Measurements from ENCODE around the gene CDHR2. TPM values are rescaled to one million over a fixed set of nuclear protein-coding genes. Genes with fewer than 3 reads are reported as not detected.

Gene CDHR2
- total RNA-seq, 1 experiment from 2014 or later: 0.10 TPM

DNA sequence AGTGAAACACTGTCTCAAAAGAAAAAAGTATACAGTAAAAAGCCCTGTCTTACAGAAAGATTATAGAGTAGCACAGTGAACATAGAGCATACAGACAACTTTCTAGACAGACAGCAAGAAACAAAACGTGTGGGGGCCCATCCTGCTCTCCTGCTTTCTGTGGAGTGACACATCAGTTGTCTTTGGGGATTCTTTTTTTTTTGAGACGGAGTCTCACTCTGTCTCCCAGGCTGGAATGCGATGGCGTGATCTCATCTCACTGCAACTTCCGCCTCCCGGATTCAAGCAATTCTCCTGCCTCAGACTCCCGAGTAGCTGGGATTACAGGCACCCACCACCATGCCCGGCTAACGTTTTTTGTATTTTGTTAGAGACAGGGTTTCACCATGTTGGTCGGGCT is 14.9 kb downstream of the CDHR2 start:
- intact Hi-C loops (cut with micrococcal nuclease): no loop called here
- no peak for DNase-seq (ENCODE audit: low read depth, low spot score)
- TF ChIP-seq ZNF274 (IDR thresholded peaks at IDR 0.05; ENCODE audit: low read depth, low read length) (no peak), SP1 (IDR thresholded peaks at IDR 0.05; ENCODE audit: low read depth) (no peak), ZFX (IDR thresholded peaks at IDR 0.05) (no peak), FOSL1 (IDR thresholded peaks at IDR 0.05; ENCODE audit: low read depth) (no peak), TCF7L2 (IDR thresholded peaks at IDR 0.05; ENCODE audit: borderline replicate concordance, extremely low read depth, insufficient read depth, insufficient read length) (no peak), SRF (IDR thresholded peaks at IDR 0.05; ENCODE audit: low read depth) (no peak), EZH2 (IDR thresholded peaks at IDR 0.05) (no peak), JUND (IDR thresholded peaks at IDR 0.05) (no peak), POLR2AphosphoS5 (IDR thresholded peaks at IDR 0.05; ENCODE audit: low read depth, low read length) (no peak), EZH2phosphoT487 (IDR thresholded peaks at IDR 0.05; ENCODE audit: borderline replicate concordance) (no peak), CEBPB (IDR thresholded peaks at IDR 0.05; ENCODE audit: low read depth) (no peak)
- TF ChIP-seq, protein P1, sequence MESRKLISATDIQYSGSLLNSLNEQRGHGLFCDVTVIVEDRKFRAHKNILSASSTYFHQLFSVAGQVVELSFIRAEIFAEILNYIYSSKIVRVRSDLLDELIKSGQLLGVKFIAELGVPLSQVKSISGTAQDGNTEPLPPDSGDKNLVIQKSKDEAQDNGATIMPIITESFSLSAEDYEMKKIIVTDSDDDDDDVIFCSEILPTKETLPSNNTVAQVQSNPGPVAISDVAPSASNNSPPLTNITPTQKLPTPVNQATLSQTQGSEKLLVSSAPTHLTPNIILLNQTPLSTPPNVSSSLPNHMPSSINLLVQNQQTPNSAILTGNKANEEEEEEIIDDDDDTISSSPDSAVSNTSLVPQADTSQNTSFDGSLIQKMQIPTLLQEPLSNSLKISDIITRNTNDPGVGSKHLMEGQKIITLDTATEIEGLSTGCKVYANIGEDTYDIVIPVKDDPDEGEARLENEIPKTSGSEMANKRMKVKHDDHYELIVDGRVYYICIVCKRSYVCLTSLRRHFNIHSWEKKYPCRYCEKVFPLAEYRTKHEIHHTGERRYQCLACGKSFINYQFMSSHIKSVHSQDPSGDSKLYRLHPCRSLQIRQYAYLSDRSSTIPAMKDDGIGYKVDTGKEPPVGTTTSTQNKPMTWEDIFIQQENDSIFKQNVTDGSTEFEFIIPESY (IDR thresholded peaks at IDR 0.05; ENCODE audit: extremely low read depth, insufficient replicate concordance, low read length): no peak
- TF ChIP-seq, protein P2, sequence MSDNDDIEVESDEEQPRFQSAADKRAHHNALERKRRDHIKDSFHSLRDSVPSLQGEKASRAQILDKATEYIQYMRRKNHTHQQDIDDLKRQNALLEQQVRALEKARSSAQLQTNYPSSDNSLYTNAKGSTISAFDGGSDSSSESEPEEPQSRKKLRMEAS (IDR thresholded peaks at IDR 0.05): no peak
- TF ChIP-seq, protein P3, sequence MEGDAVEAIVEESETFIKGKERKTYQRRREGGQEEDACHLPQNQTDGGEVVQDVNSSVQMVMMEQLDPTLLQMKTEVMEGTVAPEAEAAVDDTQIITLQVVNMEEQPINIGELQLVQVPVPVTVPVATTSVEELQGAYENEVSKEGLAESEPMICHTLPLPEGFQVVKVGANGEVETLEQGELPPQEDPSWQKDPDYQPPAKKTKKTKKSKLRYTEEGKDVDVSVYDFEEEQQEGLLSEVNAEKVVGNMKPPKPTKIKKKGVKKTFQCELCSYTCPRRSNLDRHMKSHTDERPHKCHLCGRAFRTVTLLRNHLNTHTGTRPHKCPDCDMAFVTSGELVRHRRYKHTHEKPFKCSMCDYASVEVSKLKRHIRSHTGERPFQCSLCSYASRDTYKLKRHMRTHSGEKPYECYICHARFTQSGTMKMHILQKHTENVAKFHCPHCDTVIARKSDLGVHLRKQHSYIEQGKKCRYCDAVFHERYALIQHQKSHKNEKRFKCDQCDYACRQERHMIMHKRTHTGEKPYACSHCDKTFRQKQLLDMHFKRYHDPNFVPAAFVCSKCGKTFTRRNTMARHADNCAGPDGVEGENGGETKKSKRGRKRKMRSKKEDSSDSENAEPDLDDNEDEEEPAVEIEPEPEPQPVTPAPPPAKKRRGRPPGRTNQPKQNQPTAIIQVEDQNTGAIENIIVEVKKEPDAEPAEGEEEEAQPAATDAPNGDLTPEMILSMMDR (IDR thresholded peaks at IDR 0.05 in 2 of 3, conservative IDR thresholded peaks at IDR 0.05 in 1 of 3; ENCODE audit: borderline replicate concordance in 1 of 3, insufficient read depth in 1 of 3, low read depth in 2 of 3, low read length in 2 of 3): no peak
- TF ChIP-seq, protein P4, sequence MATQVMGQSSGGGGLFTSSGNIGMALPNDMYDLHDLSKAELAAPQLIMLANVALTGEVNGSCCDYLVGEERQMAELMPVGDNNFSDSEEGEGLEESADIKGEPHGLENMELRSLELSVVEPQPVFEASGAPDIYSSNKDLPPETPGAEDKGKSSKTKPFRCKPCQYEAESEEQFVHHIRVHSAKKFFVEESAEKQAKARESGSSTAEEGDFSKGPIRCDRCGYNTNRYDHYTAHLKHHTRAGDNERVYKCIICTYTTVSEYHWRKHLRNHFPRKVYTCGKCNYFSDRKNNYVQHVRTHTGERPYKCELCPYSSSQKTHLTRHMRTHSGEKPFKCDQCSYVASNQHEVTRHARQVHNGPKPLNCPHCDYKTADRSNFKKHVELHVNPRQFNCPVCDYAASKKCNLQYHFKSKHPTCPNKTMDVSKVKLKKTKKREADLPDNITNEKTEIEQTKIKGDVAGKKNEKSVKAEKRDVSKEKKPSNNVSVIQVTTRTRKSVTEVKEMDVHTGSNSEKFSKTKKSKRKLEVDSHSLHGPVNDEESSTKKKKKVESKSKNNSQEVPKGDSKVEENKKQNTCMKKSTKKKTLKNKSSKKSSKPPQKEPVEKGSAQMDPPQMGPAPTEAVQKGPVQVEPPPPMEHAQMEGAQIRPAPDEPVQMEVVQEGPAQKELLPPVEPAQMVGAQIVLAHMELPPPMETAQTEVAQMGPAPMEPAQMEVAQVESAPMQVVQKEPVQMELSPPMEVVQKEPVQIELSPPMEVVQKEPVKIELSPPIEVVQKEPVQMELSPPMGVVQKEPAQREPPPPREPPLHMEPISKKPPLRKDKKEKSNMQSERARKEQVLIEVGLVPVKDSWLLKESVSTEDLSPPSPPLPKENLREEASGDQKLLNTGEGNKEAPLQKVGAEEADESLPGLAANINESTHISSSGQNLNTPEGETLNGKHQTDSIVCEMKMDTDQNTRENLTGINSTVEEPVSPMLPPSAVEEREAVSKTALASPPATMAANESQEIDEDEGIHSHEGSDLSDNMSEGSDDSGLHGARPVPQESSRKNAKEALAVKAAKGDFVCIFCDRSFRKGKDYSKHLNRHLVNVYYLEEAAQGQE (IDR thresholded peaks at IDR 0.05; ENCODE audit: low read depth): no peak
- Histone ChIP-seq H3K4me3 (replicated peaks in 1 of 2; ENCODE audit: low read depth in 1 of 2, low read length in 2 of 2) (no peak overlapping the region), H3K4me1 (ENCODE audit: control insufficient read depth in 1 of 2, insufficient read depth in 2 of 2, low read length in 2 of 2) (0 out of 4 replicates have a peak, but pooled peaks cover 2 to 5% of the 10 kb centered on the region in 2 experiments), H4K20me1 (ENCODE audit: insufficient read depth) (no peaks in the 10 kb centered on the region), H3K9me2 (ENCODE audit: insufficient read depth) (no peaks in the 10 kb centered on the region), H3K4me2 (ENCODE audit: low read length) (no peak overlapping the region), H3K27ac (ENCODE audit: low read depth, low read length) (no peak overlapping the region), H3K9ac (ENCODE audit: low read length) (no peak overlapping the region), H2AFZ (ENCODE audit: low read depth, low read length, poor library complexity, severe bottlenecking) (no peak overlapping the region), H3K36me3 (ENCODE audit: control insufficient read depth in 1 of 2, insufficient read depth in 2 of 2, low read length in 2 of 2) (no peaks in the 10 kb centered on the region), H3K9me3 (ENCODE audit: control insufficient read depth in 1 of 2, insufficient read depth in 1 of 2, low read depth in 1 of 2, low read length in 2 of 2) (no peaks in the 10 kb centered on the region), H3K79me2 (ENCODE audit: insufficient read depth, low read length) (no peaks in the 10 kb centered on the region), H3K27me3 (ENCODE audit: insufficient read depth, low read length) (no peaks in the 10 kb centered on the region)
- POLR2A ChIA-PET: no interaction called here
- RAD21 ChIA-PET (ENCODE audit: low non-redundant PET in 1 of 2, low total read pairs in 2 of 2, uncharacterized antibody in 2 of 2, unreplicated experiment in 2 of 2): no interaction called here
- BruUV-seq (replicated peaks): no TSS peak
- no peak for ATAC-seq
- CTCF ChIA-PET: no interaction called here

Data from HCT116 (cell line).